Measurements from ENCODE around the gene CDC42SE1. TPM values are rescaled to one million over a fixed set of nuclear protein-coding genes. Genes with fewer than 3 reads are reported as not detected.

Gene CDC42SE1
- total and polyA plus RNA-seq, 9 of the 15 experiments (the other 6 are each of a cell fraction or from before 2014, with no cell fraction given) = 78.1 to 189 (median 114) TPM

GRCh38 chr1:151054971-151055547, 4.4 kb downstream of the CDC42SE1 start (continued):
- no peak for TF ChIP-seq ZBTB43 (CRISPR knock-in tag; IDR thresholded peaks at IDR 0.05)
- TF ChIP-seq XRCC4 (IDR thresholded peaks at IDR 0.05; ENCODE audit: extremely low read depth, insufficient read depth, insufficient read length) = no peak
- no peak for TF ChIP-seq ZNF584 (CRISPR knock-in tag; IDR thresholded peaks at IDR 0.05; ENCODE audit: low read depth)
- no peak for TF ChIP-seq TEAD2 (tag; IDR thresholded peaks at IDR 0.05)
- TF ChIP-seq TRIM24 (IDR thresholded peaks at IDR 0.05) = peak in 1 of 2 experiments; percentile 37; a peak in 1 of 4 replicates
- TF ChIP-seq NFE2L1 (tag; IDR thresholded peaks at IDR 0.05; ENCODE audit: borderline replicate concordance, low read depth) = no peak
- no peak for TF ChIP-seq SREBF2 (CRISPR knock-in tag; IDR thresholded peaks at IDR 0.05)
- no peak for TF ChIP-seq HIVEP1 (CRISPR knock-in tag; IDR thresholded peaks at IDR 0.05)
- TF ChIP-seq FOXK1 (CRISPR knock-in tag; IDR thresholded peaks at IDR 0.05; ENCODE audit: borderline replicate concordance) = peak; percentile 80; the same call in 1 of the 2 replicates
- peak; percentile 91 for TF ChIP-seq CBFA2T3 (IDR thresholded peaks at IDR 0.05)
- peak; percentile 75 for TF ChIP-seq EP400 (IDR thresholded peaks at IDR 0.05)
- TF ChIP-seq MAFG (tag; conservative IDR thresholded peaks at IDR 0.05) = no peak
- 0 out of 2 replicates have a peak, but pooled peaks have one; percentile 6 for TF ChIP-seq TFAP4 (CRISPR knock-in tag; IDR thresholded peaks at IDR 0.05; ENCODE audit: borderline replicate concordance)
- no peak for TF ChIP-seq E2F4 (CRISPR knock-in tag; IDR thresholded peaks at IDR 0.05; ENCODE audit: low read depth)
- TF ChIP-seq CREB3L1 (IDR thresholded peaks at IDR 0.05; ENCODE audit: borderline replicate concordance, low read depth) = peak; percentile 68; the same call in 1 of the 2 replicates
- TF ChIP-seq KLF16 (IDR thresholded peaks at IDR 0.05) = no peak
- TF ChIP-seq HDGF (IDR thresholded peaks at IDR 0.05) = peak; percentile 92
- TF ChIP-seq PHF8 (IDR thresholded peaks at IDR 0.05; ENCODE audit: borderline replicate concordance, low read length) = no peak
- TF ChIP-seq ZNF551 (CRISPR knock-in tag; IDR thresholded peaks at IDR 0.05) = no peak
- peak; percentile 58 for TF ChIP-seq POLR2AphosphoS5 (IDR thresholded peaks at IDR 0.05; ENCODE audit: control insufficient read depth, insufficient read depth, low read depth, low read length)
- no peak for TF ChIP-seq MBD1 (CRISPR knock-in tag; IDR thresholded peaks at IDR 0.05)

Measured in K562 (cell line).